CD14-positive monocyte (primary cell): Measurements from ENCODE around the gene EEF2KMT. TPM values are rescaled to one million over a fixed set of nuclear protein-coding genes. Genes with fewer than 3 reads are reported as not detected.
"Not testable (repeated sequence)": the region's sequence is repeated elsewhere in the genome, so short reads cannot be mapped to it uniquely, and the experiment has no call there.

Experiments used
- DNase-seq, 3 donors: peaks; one replicate each; pipeline ENCODE4 v3.0.0-alpha.2; 2011 to 2022
- H2AFZ ChIP-seq: 2 replicates; pipeline ENCODE4 v1.6.0; 2012; ENCODE audit warnings: mild to moderate bottlenecking, low read depth, low read length, inconsistent platforms; ENCODE audit not compliant: insufficient read depth, poor library complexity, severe bottlenecking
- H3K27ac ChIP-seq, 2 donors: 1 replicate in 1 of 2; 2 replicates in 1 of 2; pipeline ENCODE4 v1.5.1; 2012 to 2013; ENCODE audit warnings: low read length in 2 of 2, control low read depth in 1 of 2, inconsistent platforms in 1 of 2, low read depth in 1 of 2, mild to moderate bottlenecking in 1 of 2
- H3K27me3 ChIP-seq, 2 donors: one replicate each; pipeline versions ENCODE4 v1.6.0 to v1.6.1; 2011 to 2013; ENCODE audit warnings: low read length in 2 of 2; ENCODE audit not compliant: control insufficient read depth in 2 of 2, insufficient read depth in 2 of 2
- H3K36me3 ChIP-seq, 2 donors: replicated peaks in 1 of 2; 1 replicate in 1 of 2; 2 replicates in 1 of 2; pipeline versions ENCODE4 v1.5.1 to v1.6.1; 2012 to 2013; ENCODE audit warnings: low read length in 2 of 2, control low read depth in 1 of 2, inconsistent platforms in 1 of 2, mild to moderate bottlenecking in 1 of 2; ENCODE audit not compliant: insufficient read depth in 2 of 2, control insufficient read depth in 1 of 2
- H3K4me1 ChIP-seq, 2 donors: 1 replicate in 1 of 2; 2 replicates in 1 of 2; pipeline versions ENCODE4 v1.5.1 to v1.6.1; 2012 to 2013; ENCODE audit warnings: low read length in 2 of 2, control low read depth in 1 of 2, inconsistent platforms in 1 of 2, mild to moderate bottlenecking in 1 of 2, moderate library complexity in 1 of 2; ENCODE audit not compliant: insufficient read depth in 2 of 2, control insufficient read depth in 1 of 2
- H3K4me2 ChIP-seq: replicated peaks from 2 replicates; pipeline ENCODE3; 2012; ENCODE audit warnings: low read length, moderate library complexity, mild to moderate bottlenecking; ENCODE audit not compliant: poor library complexity, severe bottlenecking; ENCODE audit errors: extremely low read depth
- H3K4me3 ChIP-seq, 3 experiments: fragments of 200-600 bp in 1 of 3; sonication (generic) in 1 of 3; replicated peaks in 1 of 3; 1 replicate in 2 of 3; 2 replicates in 1 of 3; pipeline ENCODE4 v1.5.1; 2011 to 2013; ENCODE audit warnings: low read length in 3 of 3, mild to moderate bottlenecking in 3 of 3, control low read depth in 2 of 3, low read depth in 2 of 3, inconsistent platforms in 1 of 3, moderate library complexity in 1 of 3
- H3K79me2 ChIP-seq: 2 replicates; pipeline ENCODE4 v1.6.0; 2012; ENCODE audit warnings: mild to moderate bottlenecking, control low read depth, inconsistent platforms, low read length, moderate library complexity; ENCODE audit not compliant: insufficient read depth
- H3K9ac ChIP-seq: 2 replicates; pipeline ENCODE4 v1.6.0; 2017; ENCODE audit warnings: low read length, mild to moderate bottlenecking; ENCODE audit not compliant: insufficient read depth, poor library complexity, severe bottlenecking
- H3K9me3 ChIP-seq, 2 donors: replicated peaks in 1 of 2; 1 replicate in 1 of 2; 2 replicates in 1 of 2; pipeline versions ENCODE4 v1.5.1 to v1.6.1; 2012 to 2013; ENCODE audit warnings: low read length in 2 of 2, control low read depth in 1 of 2; ENCODE audit not compliant: control insufficient read depth in 1 of 2, insufficient read depth in 1 of 2
- H4K20me1 ChIP-seq: 2 replicates; pipeline ENCODE4 v1.6.0; 2012; ENCODE audit warnings: mild to moderate bottlenecking, low read length, control low read depth, moderate library complexity; ENCODE audit not compliant: insufficient read depth
- H3K27ac Mint-ChIP-seq, 7 donors: one replicate each; pipeline ENCODE4 v1.8.0; 2020; ENCODE audit warnings: mild to moderate bottlenecking in 7 of 7, mixed read lengths in 7 of 7, moderate library complexity in 6 of 7, inconsistent platforms in 2 of 7
- H3K27me3 Mint-ChIP-seq, 3 donors: one replicate each; pipeline ENCODE4 v1.8.0; 2021 to 2022; ENCODE audit warnings: low read depth in 3 of 3, mild to moderate bottlenecking in 3 of 3, mixed read lengths in 3 of 3, moderate library complexity in 3 of 3, inconsistent platforms in 1 of 3
- H3K36me3 Mint-ChIP-seq, 2 donors: one replicate each; pipeline ENCODE4 v1.8.0; 2020; ENCODE audit warnings: mixed read lengths in 2 of 2, inconsistent platforms in 1 of 2, mild to moderate bottlenecking in 1 of 2
- H3K4me1 Mint-ChIP-seq: one replicate; pipeline ENCODE4 v1.8.0; 2020; ENCODE audit warnings: mild to moderate bottlenecking, mixed read lengths
- H3K4me3 Mint-ChIP-seq, 2 donors: one replicate each; pipeline ENCODE4 v1.8.0; 2020; ENCODE audit warnings: mild to moderate bottlenecking in 2 of 2, mixed read lengths in 2 of 2, moderate library complexity in 1 of 2
- H3K9me3 Mint-ChIP-seq, 7 donors: one replicate each; pipeline ENCODE4 v1.8.0; 2020 to 2022; ENCODE audit warnings: mixed read lengths in 7 of 7, mild to moderate bottlenecking in 6 of 7, moderate library complexity in 6 of 7, inconsistent platforms in 2 of 7
- WGBS: methylation state at CpG from one replicate; pipeline ENCODE4 v1.1.5; 2013; ENCODE audit warnings: missing lambda C conversion rate; ENCODE audit not compliant: insufficient coverage; 5-methylcytosine and 5-hydroxymethylcytosine counted together
- intact Hi-C, 2 donors: fragments of 100-400 bp; cut with micrococcal nuclease; formaldehyde crosslinking; loops; one replicate each; pipeline versions ENCODE4 v1.15.0 to v1.15.1; 2023
- polyA plus RNA-seq, 3 donors: library from polyadenylated mRNA; depleted of rRNA in 1 of 3; unstranded in 2 of 3; stranded (reverse) in 1 of 3; fragments of 300-500 nt in 2 of 3; fragments of >200 nt in 1 of 3; fragmentation: Illumina TruSeq in 2 of 3; gene quantifications; 1 replicate in 2 of 3; 2 replicates in 1 of 3; pipeline ENCODE4 v1.2.3, GENCODE V29; 2012 to 2021
- TF ChIP-seq, protein P1 (sequence below): fragments of 200-600 bp; IDR thresholded peaks from one replicate; pipeline ENCODE4 v1.8.0; 2022; ENCODE audit warnings: antibody characterized with exemption, mild to moderate bottlenecking

Gene EEF2KMT
- polyA plus RNA-seq, 3 donors, result 4.6 to 6.8 (median 5.5) TPM

- peaks cover 14 to 35% (median 20%) of the 10 kb centered on the region in 3 donors for H3K27me3 Mint-ChIP-seq
These were observed 13.3 kb upstream of the EEF2KMT start for GRCh38 chr16:5110933-5111332.

DNA sequence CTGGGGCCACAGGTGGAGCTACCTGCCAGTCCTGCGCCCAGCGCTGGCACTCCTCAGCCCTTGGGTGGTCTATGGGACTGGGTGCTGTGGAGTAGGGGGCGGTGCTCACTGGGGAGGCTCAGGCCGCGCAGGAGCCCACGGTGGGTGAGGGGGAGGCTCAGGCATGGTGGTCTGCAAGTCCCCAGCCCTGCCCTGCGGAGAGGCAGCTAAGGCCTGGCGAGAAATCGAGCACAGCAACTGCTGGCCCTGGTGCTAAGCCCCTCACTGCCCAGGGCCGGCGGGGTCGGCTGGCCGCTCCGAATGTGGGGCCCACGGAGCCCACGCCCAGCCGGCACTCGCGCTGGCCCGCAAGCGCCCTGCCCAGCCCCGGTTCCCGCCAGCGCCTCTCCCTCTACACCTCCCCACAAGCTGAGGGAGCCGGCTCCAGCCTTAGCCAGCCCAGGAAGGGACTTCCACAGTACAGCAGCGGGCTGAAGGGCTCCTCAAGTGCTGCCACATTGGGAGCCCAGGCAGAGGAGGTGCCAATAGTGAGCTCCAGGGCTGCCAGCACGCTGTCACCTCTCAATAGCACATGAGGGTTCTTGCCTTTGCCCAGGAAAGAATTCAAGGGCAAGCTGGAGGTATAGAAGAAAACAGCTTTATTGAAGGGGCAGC, 11.0 kb upstream of the EEF2KMT start:
- no peak overlapping the region for H3K27ac Mint-ChIP-seq
- peaks cover 3% of the 10 kb centered on the region for H3K4me1 Mint-ChIP-seq
- H3K36me3 Mint-ChIP-seq, result no peaks in the 10 kb centered on the region
- WGBS, result 93% methylated on average over 19 of the region's 27 CpGs
- peaks cover 16 to 27% (median 16%) of the 10 kb centered on the region in 3 donors for H3K27me3 Mint-ChIP-seq
- TF ChIP-seq, protein P1, sequence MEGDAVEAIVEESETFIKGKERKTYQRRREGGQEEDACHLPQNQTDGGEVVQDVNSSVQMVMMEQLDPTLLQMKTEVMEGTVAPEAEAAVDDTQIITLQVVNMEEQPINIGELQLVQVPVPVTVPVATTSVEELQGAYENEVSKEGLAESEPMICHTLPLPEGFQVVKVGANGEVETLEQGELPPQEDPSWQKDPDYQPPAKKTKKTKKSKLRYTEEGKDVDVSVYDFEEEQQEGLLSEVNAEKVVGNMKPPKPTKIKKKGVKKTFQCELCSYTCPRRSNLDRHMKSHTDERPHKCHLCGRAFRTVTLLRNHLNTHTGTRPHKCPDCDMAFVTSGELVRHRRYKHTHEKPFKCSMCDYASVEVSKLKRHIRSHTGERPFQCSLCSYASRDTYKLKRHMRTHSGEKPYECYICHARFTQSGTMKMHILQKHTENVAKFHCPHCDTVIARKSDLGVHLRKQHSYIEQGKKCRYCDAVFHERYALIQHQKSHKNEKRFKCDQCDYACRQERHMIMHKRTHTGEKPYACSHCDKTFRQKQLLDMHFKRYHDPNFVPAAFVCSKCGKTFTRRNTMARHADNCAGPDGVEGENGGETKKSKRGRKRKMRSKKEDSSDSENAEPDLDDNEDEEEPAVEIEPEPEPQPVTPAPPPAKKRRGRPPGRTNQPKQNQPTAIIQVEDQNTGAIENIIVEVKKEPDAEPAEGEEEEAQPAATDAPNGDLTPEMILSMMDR, result no peak
- Histone ChIP-seq H3K4me3 (no peak overlapping the region), H3K9me3 (no peaks in the 10 kb centered on the region), H3K27me3 (no peaks in the 10 kb centered on the region), H3K36me3 (no peaks in the 10 kb centered on the region), H3K27ac (no peak overlapping the region), H3K4me1 (no peaks in the 10 kb centered on the region), H4K20me1 (no peaks in the 10 kb centered on the region), H3K79me2 (no peaks in the 10 kb centered on the region), H2AFZ (no peak overlapping the region), H3K4me2 (no peak overlapping the region), H3K9ac (no peak overlapping the region)
- no peak overlapping the region for H3K4me3 Mint-ChIP-seq
- intact Hi-C loops, result no loop called here
- H3K9me3 Mint-ChIP-seq, result peaks cover 0 to 6% (median 0%) of the 10 kb centered on the region in 7 donors
- DNase-seq, result no peak

More at GRCh38 chr16:5110933-5111332, 13.3 kb upstream of the EEF2KMT start:
- H3K27me3 ChIP-seq, H3K36me3 ChIP-seq, H4K20me1 ChIP-seq, H3K27ac ChIP-seq, H3K4me2 ChIP-seq, H3K9me3 ChIP-seq, H3K4me3 Mint-ChIP-seq, H3K79me2 ChIP-seq, H3K27ac Mint-ChIP-seq, intact Hi-C loops, H3K4me1 ChIP-seq, H3K9ac ChIP-seq, DNase-seq, H2AFZ ChIP-seq, H3K36me3 Mint-ChIP-seq, H3K4me1 Mint-ChIP-seq, H3K4me3 ChIP-seq, H3K9me3 Mint-ChIP-seq: not testable (repeated sequence)
- 94% methylated on average over 2 of the region's 10 CpGs for WGBS

GRCh38 chr16:5105039-5105438, 7.4 kb upstream of the EEF2KMT start:
- H3K36me3 ChIP-seq, H3K27ac Mint-ChIP-seq, H4K20me1 ChIP-seq, H3K4me3 Mint-ChIP-seq, H3K4me3 ChIP-seq, H3K9me3 ChIP-seq, intact Hi-C loops, H3K4me1 Mint-ChIP-seq, DNase-seq, H3K4me1 ChIP-seq, H3K79me2 ChIP-seq, H3K27ac ChIP-seq, H3K9ac ChIP-seq, H3K27me3 ChIP-seq, H2AFZ ChIP-seq, H3K4me2 ChIP-seq, H3K36me3 Mint-ChIP-seq, H3K9me3 Mint-ChIP-seq: not testable (repeated sequence)
- H3K27me3 Mint-ChIP-seq, result peaks cover 20 to 39% (median 28%) of the 10 kb centered on the region in 3 donors
- no CpG with 5 or more reads among the region's 5 CpGs for WGBS

GRCh38 chr16:5103296-5104032, 5.9 kb upstream of the EEF2KMT start:
- H3K27me3 Mint-ChIP-seq, result peaks cover 32 to 47% (median 34%) of the 10 kb centered on the region in 3 donors
- not testable (repeated sequence) for DNase-seq

More at GRCh38 chr16:5103296-5104032, 5.9 kb upstream of the EEF2KMT start:
- H2AFZ ChIP-seq, H3K9ac ChIP-seq, H3K36me3 Mint-ChIP-seq, H3K79me2 ChIP-seq, H3K4me3 Mint-ChIP-seq, H3K27ac Mint-ChIP-seq, intact Hi-C loops, H3K9me3 ChIP-seq, H3K4me1 Mint-ChIP-seq, H3K27ac ChIP-seq, H3K9me3 Mint-ChIP-seq, H3K27me3 ChIP-seq, H3K4me3 ChIP-seq, H3K4me2 ChIP-seq, H3K36me3 ChIP-seq, H4K20me1 ChIP-seq, H3K4me1 ChIP-seq: not testable (repeated sequence)
- 95% methylated on average over 4 of the region's 12 CpGs for WGBS
